GM21528 (cell line): ENCODE data around the gene TPGS2.

Experiments used
- ATAC-seq: cut with Tn5 transposase; IDR thresholded peaks from one replicate; pipeline ENCODE4 v1.9.1; 2021; ENCODE audit warnings: mild to moderate bottlenecking, moderate library complexity; ENCODE audit not compliant: unreplicated experiment, low FRiP score

The TPGS2 gene

DNA sequence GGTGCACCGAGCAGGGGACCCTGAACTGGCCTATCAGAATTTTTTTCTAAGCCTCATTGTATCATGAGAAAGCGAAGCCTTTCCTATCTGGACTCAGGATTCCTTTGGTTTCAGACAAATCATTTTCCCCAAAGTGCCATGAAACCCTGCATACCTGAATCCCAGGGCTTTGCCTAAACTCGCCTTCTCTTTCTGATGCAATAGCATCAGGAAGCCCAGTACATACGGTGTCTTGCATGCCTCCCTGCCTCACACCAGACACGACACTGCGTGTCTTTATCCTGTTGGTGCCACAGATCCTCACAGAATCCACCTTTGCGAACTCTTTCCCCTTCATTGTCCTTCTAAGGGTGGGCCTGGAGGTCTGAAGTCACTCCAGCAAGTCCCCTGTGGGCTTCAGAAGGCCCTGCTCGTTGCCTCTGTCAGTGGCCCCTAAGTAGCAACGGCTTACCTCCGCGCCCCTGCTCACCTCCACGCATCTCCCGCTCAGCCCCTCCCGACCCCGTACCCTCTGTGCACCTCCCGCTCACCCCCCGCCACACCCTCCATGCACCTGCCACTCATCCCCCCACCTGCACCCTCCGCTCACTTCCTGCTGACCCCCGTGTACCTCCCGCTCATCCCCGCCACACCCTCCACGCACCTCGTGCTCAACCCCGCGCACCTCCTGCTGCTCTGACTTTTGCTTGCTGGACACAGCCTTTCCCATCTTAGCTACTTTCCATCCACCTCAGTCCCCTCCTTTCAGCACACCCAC, 83.4 kb downstream of the TPGS2 start:
- no peak for ATAC-seq

DNA sequence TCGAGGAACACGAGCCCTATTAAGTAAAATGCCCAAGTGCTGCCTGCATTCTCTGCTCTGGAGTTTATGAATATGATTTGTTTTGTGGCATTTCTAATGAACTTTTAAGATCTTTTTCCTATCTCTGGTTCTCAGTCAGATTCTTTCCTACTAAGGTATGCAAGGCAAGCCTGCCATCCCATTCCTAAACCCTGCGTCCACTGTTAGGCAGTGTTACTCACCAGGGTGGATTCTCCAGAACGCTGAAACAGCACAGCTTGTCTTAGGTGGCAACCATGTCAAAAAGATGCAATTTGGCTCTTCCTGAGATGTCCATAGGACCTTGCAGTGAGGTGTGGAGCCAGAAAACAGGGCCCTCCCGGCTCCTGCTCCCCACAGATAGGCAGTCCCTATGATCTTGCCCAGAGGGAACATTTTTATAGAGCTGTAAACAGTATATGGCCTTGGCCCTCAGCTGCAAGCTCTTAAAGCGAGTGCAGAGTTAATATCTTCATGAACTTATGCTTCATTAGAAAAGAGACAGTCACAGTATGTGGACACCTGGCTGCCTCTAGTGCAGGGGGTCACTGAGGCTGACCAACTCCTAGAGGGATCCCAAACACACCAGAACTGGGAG, 84.4 kb downstream of the TPGS2 start:
- no peak for ATAC-seq
